ENCODE data around the gene TBC1D13. TPM values are rescaled to one million over a fixed set of nuclear protein-coding genes. Genes with fewer than 3 reads are reported as not detected.

Gene TBC1D13
- total and polyA plus RNA-seq, 2 of the 13 experiments (the other 11 are each of a cell fraction or from before 2014, with no cell fraction given) = 17.9 to 19.7 TPM

DNA sequence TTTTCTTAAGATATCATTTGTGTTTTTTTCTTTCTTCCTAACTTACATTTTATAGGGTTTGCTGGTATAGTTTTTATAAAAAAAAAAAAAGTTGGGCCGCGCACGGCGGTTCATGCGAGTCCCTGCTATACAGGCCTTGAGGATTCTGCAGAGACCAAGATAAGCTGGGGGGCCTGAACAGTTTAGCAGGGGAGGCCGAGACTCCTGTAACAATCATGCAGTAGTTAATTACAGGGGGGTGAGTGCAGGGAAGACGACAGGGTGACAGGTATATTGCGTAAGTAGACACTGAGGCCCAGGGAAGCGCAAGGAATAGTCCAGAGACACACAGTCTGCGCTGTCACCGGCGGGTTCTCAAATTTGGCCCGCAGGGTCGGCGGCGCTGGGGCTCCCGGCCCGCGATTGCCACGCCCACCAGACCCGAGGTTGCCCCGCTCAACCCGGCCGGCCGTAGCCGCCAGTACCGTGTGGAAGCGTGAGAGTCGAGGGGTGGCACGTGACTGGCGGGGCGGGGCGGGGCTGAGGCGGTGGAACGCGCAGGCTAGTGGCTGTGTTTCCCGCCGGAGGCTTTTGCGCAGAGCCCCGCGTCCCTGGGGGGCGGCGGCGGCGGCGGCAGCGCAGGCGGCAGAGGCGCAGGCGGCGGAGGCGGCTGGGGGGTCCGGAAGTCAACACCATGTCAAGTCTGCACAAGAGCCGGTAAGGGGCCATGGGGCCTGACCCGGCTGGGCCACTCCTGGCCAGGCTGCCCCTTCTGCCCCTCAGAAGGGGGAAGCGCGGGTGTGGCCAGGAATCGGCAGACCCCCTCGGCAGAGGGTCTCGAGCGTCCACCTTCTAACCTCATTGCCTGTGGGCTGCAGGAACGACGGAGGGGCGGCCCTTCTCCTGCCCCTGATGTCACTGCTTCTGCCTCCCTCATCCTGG lies at the start of gene TBC1D13 (continued):
- TF ChIP-seq, protein P1, sequence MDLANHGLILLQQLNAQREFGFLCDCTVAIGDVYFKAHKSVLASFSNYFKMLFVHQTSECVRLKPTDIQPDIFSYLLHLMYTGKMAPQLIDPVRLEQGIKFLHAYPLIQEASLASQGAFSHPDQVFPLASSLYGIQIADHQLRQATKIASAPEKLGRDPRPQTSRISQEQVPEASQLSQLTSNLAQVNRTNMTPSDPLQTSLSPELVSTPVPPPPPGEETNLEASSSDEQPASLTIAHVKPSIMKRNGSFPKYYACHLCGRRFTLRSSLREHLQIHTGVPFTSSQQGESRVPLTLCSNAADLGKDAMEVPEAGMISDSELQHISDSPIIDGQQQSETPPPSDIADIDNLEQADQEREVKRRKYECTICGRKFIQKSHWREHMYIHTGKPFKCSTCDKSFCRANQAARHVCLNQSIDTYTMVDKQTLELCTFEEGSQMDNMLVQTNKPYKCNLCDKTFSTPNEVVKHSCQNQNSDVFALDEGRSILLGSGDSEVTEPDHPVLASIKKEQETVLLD (CRISPR knock-in tag; IDR thresholded peaks at IDR 0.05; ENCODE audit: low read depth) = peak; percentile 99
- TF ChIP-seq, protein P2, sequence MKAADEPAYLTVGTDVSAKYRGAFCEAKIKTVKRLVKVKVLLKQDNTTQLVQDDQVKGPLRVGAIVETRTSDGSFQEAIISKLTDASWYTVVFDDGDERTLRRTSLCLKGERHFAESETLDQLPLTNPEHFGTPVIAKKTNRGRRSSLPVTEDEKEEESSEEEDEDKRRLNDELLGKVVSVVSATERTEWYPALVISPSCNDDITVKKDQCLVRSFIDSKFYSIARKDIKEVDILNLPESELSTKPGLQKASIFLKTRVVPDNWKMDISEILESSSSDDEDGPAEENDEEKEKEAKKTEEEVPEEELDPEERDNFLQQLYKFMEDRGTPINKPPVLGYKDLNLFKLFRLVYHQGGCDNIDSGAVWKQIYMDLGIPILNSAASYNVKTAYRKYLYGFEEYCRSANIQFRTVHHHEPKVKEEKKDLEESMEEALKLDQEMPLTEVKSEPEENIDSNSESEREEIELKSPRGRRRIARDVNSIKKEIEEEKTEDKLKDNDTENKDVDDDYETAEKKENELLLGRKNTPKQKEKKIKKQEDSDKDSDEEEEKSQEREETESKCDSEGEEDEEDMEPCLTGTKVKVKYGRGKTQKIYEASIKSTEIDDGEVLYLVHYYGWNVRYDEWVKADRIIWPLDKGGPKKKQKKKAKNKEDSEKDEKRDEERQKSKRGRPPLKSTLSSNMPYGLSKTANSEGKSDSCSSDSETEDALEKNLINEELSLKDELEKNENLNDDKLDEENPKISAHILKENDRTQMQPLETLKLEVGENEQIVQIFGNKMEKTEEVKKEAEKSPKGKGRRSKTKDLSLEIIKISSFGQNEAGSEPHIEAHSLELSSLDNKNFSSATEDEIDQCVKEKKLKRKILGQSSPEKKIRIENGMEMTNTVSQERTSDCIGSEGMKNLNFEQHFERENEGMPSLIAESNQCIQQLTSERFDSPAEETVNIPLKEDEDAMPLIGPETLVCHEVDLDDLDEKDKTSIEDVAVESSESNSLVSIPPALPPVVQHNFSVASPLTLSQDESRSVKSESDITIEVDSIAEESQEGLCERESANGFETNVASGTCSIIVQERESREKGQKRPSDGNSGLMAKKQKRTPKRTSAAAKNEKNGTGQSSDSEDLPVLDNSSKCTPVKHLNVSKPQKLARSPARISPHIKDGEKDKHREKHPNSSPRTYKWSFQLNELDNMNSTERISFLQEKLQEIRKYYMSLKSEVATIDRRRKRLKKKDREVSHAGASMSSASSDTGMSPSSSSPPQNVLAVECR (CRISPR knock-in tag; IDR thresholded peaks at IDR 0.05; ENCODE audit: borderline replicate concordance) = peak; percentile 99
- TF ChIP-seq KDM4B (CRISPR knock-in tag; IDR thresholded peaks at IDR 0.05) (0 out of 2 replicates have a peak, but pooled peaks have one; percentile 65), MTA1 (CRISPR knock-in tag; IDR thresholded peaks at IDR 0.05; ENCODE audit: borderline replicate concordance) (peak; percentile 97; the same call in 1 of the 2 replicates), FOXP1 (IDR thresholded peaks at IDR 0.05) (no peak), FOXP1 (CRISPR knock-in tag; IDR thresholded peaks at IDR 0.05) (no peak), ZC3H4 (CRISPR knock-in tag; IDR thresholded peaks at IDR 0.05; ENCODE audit: borderline replicate concordance) (no peak; the same call in 1 of the 2 replicates), RFXANK (CRISPR knock-in tag; IDR thresholded peaks at IDR 0.05) (peak; percentile 72; the same call in 1 of the 2 replicates), TBP (CRISPR knock-in tag; IDR thresholded peaks at IDR 0.05) (no peak), ZNF652 (CRISPR knock-in tag; IDR thresholded peaks at IDR 0.05; ENCODE audit: borderline replicate concordance, low read depth) (no peak), ELF4 (CRISPR knock-in tag; IDR thresholded peaks at IDR 0.05; ENCODE audit: borderline replicate concordance) (peak; percentile 83), ZNF839 (CRISPR knock-in tag; IDR thresholded peaks at IDR 0.05; ENCODE audit: borderline replicate concordance) (no peak), ZNF550 (CRISPR knock-in tag; IDR thresholded peaks at IDR 0.05; ENCODE audit: borderline replicate concordance) (0 out of 2 replicates have a peak, but pooled peaks have one; percentile 50), GATA4 (IDR thresholded peaks at IDR 0.05; ENCODE audit: borderline replicate concordance, low read depth) (no peak), FOSL2 (CRISPR knock-in tag; IDR thresholded peaks at IDR 0.05) (peak; percentile 64), SOX5 (CRISPR knock-in tag; IDR thresholded peaks at IDR 0.05; ENCODE audit: borderline replicate concordance) (peak; percentile 74; the same call in 1 of the 2 replicates)
- TF ChIP-seq, protein P3, sequence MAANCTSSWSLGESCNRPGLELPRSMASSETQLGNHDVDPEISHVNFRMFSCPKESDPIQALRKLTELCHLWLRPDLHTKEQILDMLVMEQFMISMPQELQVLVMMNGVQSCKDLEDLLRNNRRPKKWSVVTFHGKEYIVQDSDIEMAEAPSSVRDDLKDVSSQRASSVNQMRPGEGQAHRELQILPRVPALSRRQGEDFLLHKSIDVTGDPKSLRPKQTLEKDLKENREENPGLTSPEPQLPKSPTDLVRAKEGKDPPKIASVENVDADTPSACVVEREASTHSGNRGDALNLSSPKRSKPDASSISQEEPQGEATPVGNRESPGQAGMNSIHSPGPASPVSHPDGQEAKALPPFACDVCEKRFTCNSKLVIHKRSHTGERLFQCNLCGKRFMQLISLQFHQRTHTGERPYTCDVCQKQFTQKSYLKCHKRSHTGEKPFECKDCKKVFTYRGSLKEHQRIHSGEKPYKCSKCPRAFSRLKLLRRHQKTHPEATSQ (CRISPR knock-in tag; IDR thresholded peaks at IDR 0.05; ENCODE audit: borderline replicate concordance) = peak; percentile 93; the same call in 1 of the 2 replicates
